Stimulated activated CD8-positive, alpha-beta memory T cell treated with anti-CD3 and anti-CD28 coated beads, Interleukin-4, amount 100 ng/mL, for 1 hour (primary cell): Measurements from ENCODE around the gene HS3ST1.
"Not testable (repeated sequence)": the region's sequence is repeated elsewhere in the genome, so short reads cannot be mapped to it uniquely, and the experiment has no call there.

Experiments
- DNase-seq, 2 donors: peaks; one replicate each; pipeline ENCODE4 v3.0.0-alpha.2; 2020; ENCODE audit warnings: low read depth in 2 of 2, low spot score in 1 of 2

Gene HS3ST1

DNA sequence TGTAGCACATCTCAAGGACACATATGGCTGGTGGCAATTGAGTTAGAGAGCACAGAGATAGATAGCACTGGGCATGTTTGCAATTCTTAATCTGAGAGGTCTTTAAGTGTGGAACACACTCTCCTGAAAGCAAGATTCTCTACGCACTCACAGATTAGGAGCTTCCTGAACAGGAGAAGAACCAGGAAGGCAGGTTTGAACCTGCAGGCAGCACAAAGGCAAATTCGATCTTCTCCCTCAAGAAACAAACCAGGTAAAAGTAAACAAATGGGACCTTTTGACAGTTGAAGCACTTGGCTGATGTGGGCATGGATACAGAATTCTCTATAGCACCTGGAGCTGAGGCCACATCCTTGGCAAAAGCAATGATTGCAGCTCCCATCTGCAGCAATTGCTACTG lies 24.3 kb downstream of the HS3ST1 start:
- DNase-seq, result no peak

GRCh38 chr4:11402192-11402591 lies 26.5 kb downstream of the HS3ST1 start:
- no peak for DNase-seq

DNA sequence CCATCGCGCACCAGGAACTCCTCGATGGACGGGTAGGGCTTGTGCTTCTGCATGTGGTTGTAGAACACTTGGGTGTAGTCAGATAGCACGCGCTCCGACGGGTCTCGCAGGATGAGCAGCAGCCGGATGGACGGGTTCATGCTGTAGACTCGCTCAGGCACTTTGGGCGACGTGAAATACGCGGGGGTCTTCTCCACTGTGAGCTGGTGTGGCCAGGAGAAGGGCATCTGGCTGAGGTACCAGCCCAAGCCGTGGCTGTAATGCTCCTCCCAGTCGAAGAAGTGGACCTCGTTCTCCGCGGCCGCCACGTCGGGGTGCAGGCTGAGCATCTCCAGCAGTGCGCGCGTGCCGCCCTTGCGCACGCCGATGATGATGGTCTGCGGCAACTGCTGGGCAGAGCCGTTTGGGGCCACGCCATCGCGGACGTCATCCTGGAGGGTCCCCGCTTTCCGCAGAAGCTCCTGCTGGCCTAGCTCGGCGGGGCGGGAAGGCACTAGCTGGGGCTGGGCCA lies 29.2 kb downstream of the HS3ST1 start:
- DNase-seq, result no peak

GRCh38 chr4:11397819-11398610 lies 30.7 kb downstream of the HS3ST1 start:
- DNase-seq, result no peak

DNA sequence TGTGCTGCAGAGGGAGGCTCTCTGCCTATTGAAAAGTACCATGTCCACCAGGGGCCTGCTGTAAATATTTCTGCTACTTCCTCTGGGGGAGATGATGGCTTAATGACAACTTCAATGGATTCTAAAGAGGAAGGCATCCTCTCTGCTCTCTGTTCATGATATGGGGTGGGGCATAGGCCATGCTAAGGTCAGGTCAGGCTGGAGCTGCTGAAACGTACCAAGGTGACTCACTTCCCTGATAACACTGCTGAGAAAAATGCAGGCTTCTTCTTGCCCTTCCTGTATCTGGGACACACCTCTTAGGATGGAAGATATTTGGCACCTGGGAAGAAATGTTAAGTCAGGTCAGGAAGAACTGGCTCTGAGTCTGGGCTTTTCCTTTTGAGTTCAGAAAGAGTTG lies 31.5 kb downstream of the HS3ST1 start:
- no peak for DNase-seq

GRCh38 chr4:11393551-11393950 lies 35.1 kb downstream of the HS3ST1 start:
- DNase-seq, result no peak

GRCh38 chr4:11384072-11384471 lies 44.6 kb downstream of the HS3ST1 start:
- not testable (repeated sequence) for DNase-seq

GRCh38 chr4:11376571-11376970 lies 52.1 kb downstream of the HS3ST1 start:
- DNase-seq, result no peak

DNA sequence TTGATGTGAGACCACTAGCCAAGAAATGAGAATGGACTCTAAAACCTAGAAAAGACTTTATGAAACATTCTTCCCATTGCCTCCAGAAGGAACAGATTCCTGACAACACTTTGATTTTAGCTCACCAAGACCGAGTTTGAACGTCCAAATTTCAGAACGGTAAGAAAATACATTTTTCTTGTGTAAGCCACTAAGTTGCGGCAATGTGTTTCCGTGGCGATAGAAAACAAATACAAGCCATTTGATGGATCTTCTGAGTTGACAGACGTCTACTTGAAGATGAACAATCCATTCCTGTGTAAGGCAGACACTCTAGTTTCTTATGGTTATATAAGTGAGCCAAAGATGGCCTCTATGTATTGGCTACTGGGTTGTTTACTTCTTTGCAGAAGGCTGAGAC lies 52.5 kb downstream of the HS3ST1 start:
- no peak for DNase-seq

DNA sequence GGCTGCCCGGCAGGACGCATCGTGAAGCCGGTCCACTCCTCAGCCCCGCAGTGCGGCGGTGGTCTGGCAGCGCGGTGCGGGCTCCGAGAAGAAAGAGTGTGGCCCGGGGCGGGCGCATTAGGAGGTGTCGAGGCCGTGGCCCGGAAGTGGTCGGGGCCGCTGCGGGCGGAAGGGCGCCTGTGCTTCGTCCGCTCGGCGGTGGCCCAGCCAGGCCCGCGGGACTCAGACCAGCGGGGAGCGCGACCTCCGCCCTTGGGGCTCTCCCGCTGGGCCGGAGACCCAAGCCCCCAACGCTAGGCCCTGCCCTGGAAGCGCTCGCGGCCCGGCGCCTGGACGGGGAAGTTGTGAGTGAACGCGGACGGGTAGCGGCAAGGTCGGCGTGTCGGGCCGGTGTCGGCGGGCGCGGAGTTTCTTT lies 60.0 kb downstream of the HS3ST1 start:
- no peak for DNase-seq

GRCh38 chr4:11367371-11367770 lies 61.3 kb downstream of the HS3ST1 start:
- no peak for DNase-seq

GRCh38 chr4:11366859-11367258 lies 61.8 kb downstream of the HS3ST1 start:
- no peak for DNase-seq

GRCh38 chr4:11365039-11365438 lies 63.7 kb downstream of the HS3ST1 start:
- DNase-seq, result no peak

DNA sequence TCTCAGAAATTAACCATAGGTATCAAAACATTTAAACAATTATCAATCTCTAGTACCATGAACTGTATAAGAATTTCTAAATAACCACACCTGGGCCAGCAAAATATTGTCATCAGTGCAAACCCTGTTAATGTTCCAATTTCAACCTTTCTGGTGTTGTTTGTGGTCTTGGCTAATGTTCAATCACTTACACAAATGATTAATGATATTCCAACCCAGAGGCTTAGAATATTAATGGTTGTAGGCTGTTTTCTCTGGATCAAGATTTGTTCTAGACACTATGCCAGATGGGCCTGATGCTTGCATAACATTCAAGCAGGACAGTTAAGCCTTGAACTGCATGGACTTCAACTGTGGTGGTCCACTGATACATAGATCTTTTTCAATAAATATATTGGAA lies 69.1 kb downstream of the HS3ST1 start:
- no peak for DNase-seq

- no peak for DNase-seq
Measured at GRCh38 chr4:11355226-11355625, 73.5 kb downstream of the HS3ST1 start.

- DNase-seq, result no peak
Measured at GRCh38 chr4:11354531-11354930, 74.2 kb downstream of the HS3ST1 start.

DNA sequence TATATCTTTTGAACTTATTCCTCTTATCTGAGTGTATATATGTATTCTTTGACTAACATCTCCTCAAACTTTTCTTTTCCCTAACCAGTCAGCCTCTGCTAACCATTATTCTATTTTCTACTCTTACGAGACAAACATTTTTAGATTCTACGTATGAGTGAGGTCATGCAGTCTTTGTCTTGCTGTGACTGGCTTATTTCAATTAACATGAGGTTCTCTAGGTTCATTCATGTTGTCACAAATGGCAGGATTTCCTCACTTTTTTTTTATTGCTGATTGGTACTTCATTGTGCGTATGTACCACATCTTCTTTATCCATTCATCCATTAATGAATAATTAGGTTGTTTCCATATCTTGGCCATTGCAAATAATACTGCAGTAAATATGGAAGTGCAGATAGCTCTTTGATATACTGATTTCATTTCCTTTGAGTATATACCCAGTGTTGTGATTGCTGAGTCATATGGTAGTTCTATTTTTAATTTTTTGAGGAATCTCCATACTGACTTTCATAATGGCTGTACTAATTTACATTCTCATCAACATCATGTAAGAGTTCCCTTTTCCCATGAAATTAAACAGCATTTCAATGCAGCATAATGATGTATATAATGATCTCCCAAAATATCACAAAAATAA lies 80.1 kb downstream of the HS3ST1 start:
- DNase-seq, result no peak

- no peak for DNase-seq
Measured at GRCh38 chr4:11344916-11345315, 83.8 kb downstream of the HS3ST1 start.

GRCh38 chr4:11343536-11343935 lies 85.2 kb downstream of the HS3ST1 start:
- no peak for DNase-seq
